Amygdala (tissue), 56 donors: ENCODE data around the gene E4F1.

Experiments used
- DNase-seq, 56 donors: peaks; one replicate each; lab custom pipeline; 2025; lab: John Stamatoyannopoulos, UW

Gene E4F1

GRCh38 chr16:2267913-2268666, 44.7 kb downstream of the E4F1 start, which contains the start of gene RNPS1:
RNPS1 (minus strand) TSS chr16:2268126; CDS start chr16:2264643, 3,483 bp downstream.
- DNase-seq, result peak; percentile 55 to 98 (median 90)

GRCh38 chr16:2270070-2270462, 46.7 kb downstream of the E4F1 start:
- DNase-seq, result no peak

GRCh38 chr16:2270588-2271470, 47.4 kb downstream of the E4F1 start:
- DNase-seq, result no peak

GRCh38 chr16:2271848-2272461, 48.6 kb downstream of the E4F1 start:
- no peak for DNase-seq

- DNase-seq, result no peak
Measured at GRCh38 chr16:2273484-2273883, 50.1 kb downstream of the E4F1 start.

GRCh38 chr16:2273931-2274330, 50.5 kb downstream of the E4F1 start:
- DNase-seq, result no peak

GRCh38 chr16:2275476-2276367, 52.3 kb downstream of the E4F1 start:
- no peak for DNase-seq

GRCh38 chr16:2276368-2277195, 53.2 kb downstream of the E4F1 start:
- no peak for DNase-seq

GRCh38 chr16:2277466-2278271, 54.3 kb downstream of the E4F1 start:
- DNase-seq, result no peak

GRCh38 chr16:2278272-2278608, 54.8 kb downstream of the E4F1 start:
- no peak for DNase-seq

- DNase-seq, result no peak
Measured at GRCh38 chr16:2278956-2279800, 55.8 kb downstream of the E4F1 start.

- DNase-seq, result no peak
Measured at GRCh38 chr16:2280461-2280860, 57.1 kb downstream of the E4F1 start.

GRCh38 chr16:2280981-2281542, 57.7 kb downstream of the E4F1 start:
- no peak for DNase-seq

GRCh38 chr16:2282262-2282661, 58.9 kb downstream of the E4F1 start:
- no peak for DNase-seq

- DNase-seq, result no peak
Measured at GRCh38 chr16:2282866-2283555, 59.6 kb downstream of the E4F1 start.

GRCh38 chr16:2284001-2284770, 60.8 kb downstream of the E4F1 start:
- DNase-seq, result no peak
